HCT116 (cell line): ENCODE data around the gene ZNF474. TPM values are rescaled to one million over a fixed set of nuclear protein-coding genes. Genes with fewer than 3 reads are reported as not detected.

Source experiments
- ATAC-seq: fragments of 200-7000 bp; cut with Tn5 transposase; 2 replicates; pipeline ENCODE4 v1.9.1; 2020; ENCODE audit warnings: mild to moderate bottlenecking, moderate library complexity
- BruUV-seq: library from RNA; stranded (reverse); fragments of 400-500 nt; replicated peaks from 2 replicates; lab custom pipeline; 2021; lab: Mats Ljungman, UMichigan
- CTCF ChIA-PET: fragments of 300-600 bp; sonication (Branson Sonifier 250); formaldehyde crosslinking; loops from one replicate; lab custom pipeline; 2021; ENCODE audit warnings: antibody characterized with exemption; lab: Charles Lee
- POLR2A ChIA-PET: fragments of 300-600, 350-600 bp; sonication (Branson Sonifier 250); formaldehyde crosslinking; loops from one replicate; lab custom pipeline; 2021; ENCODE audit warnings: antibody characterized with exemption; lab: Charles Lee
- RAD21 ChIA-PET, 2 experiments: fragments of 300-600 bp; sonication (Branson Sonifier 250); formaldehyde crosslinking; loops; one replicate each; lab custom pipeline; 2023; ENCODE audit warnings: low total read pairs in 2 of 2; ENCODE audit not compliant: uncharacterized antibody in 2 of 2, unreplicated experiment in 2 of 2, low non-redundant PET in 1 of 2; lab: Charles Lee
- DNase-seq: peaks from one replicate; pipeline ENCODE4 v3.0.0-alpha.2; 2010; ENCODE audit warnings: low read depth, low spot score
- H2AFZ ChIP-seq: fragments of 200-600 bp; shearing (Covaris generic), sonication (generic); 2 replicates; pipeline ENCODE4 v1.6.1; 2017; ENCODE audit warnings: low read depth, mixed run types, mixed read lengths, antibody characterized with exemption, low read length; ENCODE audit not compliant: poor library complexity, severe bottlenecking
- H3K27ac ChIP-seq: 2 replicates; pipeline ENCODE4 v1.5.1; 2012; ENCODE audit warnings: low read depth, low read length
- H3K27me3 ChIP-seq: fragments of 200-600 bp; sonication (generic); 2 replicates; pipeline ENCODE4 v1.6.1; 2016; ENCODE audit warnings: mixed run types, low read length, mixed read lengths; ENCODE audit not compliant: insufficient read depth
- H3K36me3 ChIP-seq, 2 experiments: fragments of 200-500 bp in 1 of 2; fragments of 200-600 bp in 1 of 2; sonication (Bioruptor generic) in 1 of 2; sonication (generic) in 1 of 2; 2 replicates each; pipeline versions ENCODE4 v1.5.1 to v1.6.1; 2014 to 2016; ENCODE audit warnings: low read length in 2 of 2, inconsistent platforms in 1 of 2, mixed read lengths in 1 of 2, mixed run types in 1 of 2; ENCODE audit not compliant: insufficient read depth in 2 of 2, control insufficient read depth in 1 of 2
- H3K4me1 ChIP-seq, 2 experiments: fragments of 200-600 bp in 1 of 2; sonication (generic) in 1 of 2; 2 replicates each; pipeline versions ENCODE4 v1.5.1 to v1.6.1; 2012 to 2017; ENCODE audit warnings: low read length in 2 of 2, inconsistent platforms in 1 of 2, mild to moderate bottlenecking in 1 of 2, mixed read lengths in 1 of 2, mixed run types in 1 of 2, moderate library complexity in 1 of 2; ENCODE audit not compliant: insufficient read depth in 2 of 2, control insufficient read depth in 1 of 2
- H3K4me2 ChIP-seq: fragments of 200-600 bp; sonication (generic); 2 replicates; pipeline ENCODE4 v1.6.1; 2017; ENCODE audit warnings: mixed run types, low read length, mixed read lengths
- H3K4me3 ChIP-seq, 2 experiments: fragments of 200-600 bp in 1 of 2; sonication (generic) in 1 of 2; replicated peaks in 1 of 2; 2 replicates each; pipeline ENCODE4 v1.5.1; 2011 to 2016; ENCODE audit warnings: low read length in 2 of 2, control low read depth in 1 of 2, low read depth in 1 of 2, mild to moderate bottlenecking in 1 of 2, mixed read lengths in 1 of 2, mixed run types in 1 of 2
- H3K79me2 ChIP-seq: fragments of 200-600 bp; sonication (generic); 2 replicates; pipeline ENCODE4 v1.6.1; 2017; ENCODE audit warnings: mild to moderate bottlenecking, mixed run types, low read length, moderate library complexity, mixed read lengths; ENCODE audit not compliant: insufficient read depth
- H3K9ac ChIP-seq: fragments of 200-600 bp; sonication (generic); 2 replicates; pipeline ENCODE4 v1.6.1; 2016; ENCODE audit warnings: low read length, mixed read lengths
- H3K9me2 ChIP-seq: fragments of 200-600 bp; sonication (generic), shearing (Covaris generic); 2 replicates; pipeline ENCODE4 v1.6.1; 2017; ENCODE audit warnings: mixed run types, mild to moderate bottlenecking, moderate library complexity; ENCODE audit not compliant: insufficient read depth
- H3K9me3 ChIP-seq, 2 experiments: fragments of 200-500 bp in 1 of 2; fragments of 200-600 bp in 1 of 2; sonication (Bioruptor generic) in 1 of 2; sonication (generic) in 1 of 2; 2 replicates each; pipeline ENCODE4 v1.6.1; 2014 to 2017; ENCODE audit warnings: low read length in 2 of 2, mixed read lengths in 2 of 2, inconsistent platforms in 1 of 2, low read depth in 1 of 2, mild to moderate bottlenecking in 1 of 2, mixed run types in 1 of 2, moderate library complexity in 1 of 2; ENCODE audit not compliant: control insufficient read depth in 1 of 2, insufficient read depth in 1 of 2
- H4K20me1 ChIP-seq: fragments of 200-600 bp; sonication (generic), shearing (Covaris generic); 2 replicates; pipeline ENCODE4 v1.6.1; 2017; ENCODE audit warnings: mixed run types, mild to moderate bottlenecking, moderate library complexity; ENCODE audit not compliant: insufficient read depth
- ATF3 ChIP-seq: IDR thresholded peaks from 2 replicates; pipeline ENCODE4 v1.6.1; 2012
- EGR1 ChIP-seq: IDR thresholded peaks from 2 replicates; pipeline ENCODE4 v1.6.1; 2012; ENCODE audit warnings: low read depth
- ELF1 ChIP-seq: IDR thresholded peaks from 2 replicates; pipeline ENCODE4 v1.6.1; 2012; ENCODE audit warnings: low read depth, borderline replicate concordance
- EZH2phosphoT487 ChIP-seq: fragments of 200-600 bp; IDR thresholded peaks from 2 replicates; pipeline ENCODE4 v1.6.1; 2018; ENCODE audit warnings: antibody characterized with exemption, borderline replicate concordance
- JUND ChIP-seq: IDR thresholded peaks from 2 replicates; pipeline ENCODE4 v1.6.1; 2012
- POLR2A ChIP-seq: IDR thresholded peaks from 2 replicates; pipeline ENCODE4 v1.7.0; 2011; ENCODE audit warnings: borderline replicate concordance; ENCODE audit not compliant: insufficient read depth, insufficient read length; ENCODE audit errors: extremely low read depth
- POLR2AphosphoS5 ChIP-seq: IDR thresholded peaks from 2 replicates; pipeline ENCODE4 v1.6.1; 2011; ENCODE audit warnings: mild to moderate bottlenecking, low read depth, low read length, moderate library complexity
- SIN3A ChIP-seq: IDR thresholded peaks from 2 replicates; pipeline ENCODE4 v1.6.1; 2012; ENCODE audit warnings: low read depth
- SP1 ChIP-seq: IDR thresholded peaks from 2 replicates; pipeline ENCODE4 v1.6.1; 2012; ENCODE audit warnings: low read depth
- SRF ChIP-seq: IDR thresholded peaks from 2 replicates; pipeline ENCODE4 v1.6.1; 2012; ENCODE audit warnings: low read depth
- YY1 ChIP-seq: IDR thresholded peaks from 2 replicates; pipeline ENCODE4 v1.6.1; 2011; ENCODE audit warnings: low read length, low read depth, moderate library complexity, mild to moderate bottlenecking; ENCODE audit not compliant: insufficient replicate concordance; ENCODE audit errors: extremely low read depth
- intact Hi-C: fragments of 100-400 bp; cut with micrococcal nuclease; formaldehyde crosslinking; loops from 2 replicates; pipeline ENCODE4 v1.10.0; 2022
- total RNA-seq: library from RNA; stranded (reverse); gene quantifications from one replicate; pipeline ENCODE4 v1.2.1, GENCODE V29; 2021; ENCODE audit not compliant: unreplicated experiment
- TF ChIP-seq, protein P1 (sequence below): IDR thresholded peaks from 2 replicates; pipeline ENCODE4 v1.6.1; 2012
- TF ChIP-seq, protein P2 (sequence below), 3 experiments: fragments of 200-600 bp in 1 of 3; sonication (generic) in 1 of 3; IDR thresholded peaks in 2 of 3; conservative IDR thresholded peaks in 1 of 3; 2 replicates each; pipeline ENCODE4 v1.5.1; 2012 to 2017; ENCODE audit warnings: low read depth in 2 of 3, low read length in 2 of 3, antibody characterized with exemption in 1 of 3, borderline replicate concordance in 1 of 3, control low read depth in 1 of 3, mild to moderate bottlenecking in 1 of 3, mixed read lengths in 1 of 3, mixed run types in 1 of 3, moderate library complexity in 1 of 3; ENCODE audit not compliant: insufficient read depth in 1 of 3
- TF ChIP-seq, protein P3 (sequence below): IDR thresholded peaks from 2 replicates; pipeline ENCODE4 v1.6.1; 2011; ENCODE audit warnings: mild to moderate bottlenecking, low read length, moderate library complexity; ENCODE audit not compliant: insufficient replicate concordance; ENCODE audit errors: extremely low read depth

Gene ZNF474
- total RNA-seq, 1 experiment from 2014 or later = 0.37 TPM

DNA sequence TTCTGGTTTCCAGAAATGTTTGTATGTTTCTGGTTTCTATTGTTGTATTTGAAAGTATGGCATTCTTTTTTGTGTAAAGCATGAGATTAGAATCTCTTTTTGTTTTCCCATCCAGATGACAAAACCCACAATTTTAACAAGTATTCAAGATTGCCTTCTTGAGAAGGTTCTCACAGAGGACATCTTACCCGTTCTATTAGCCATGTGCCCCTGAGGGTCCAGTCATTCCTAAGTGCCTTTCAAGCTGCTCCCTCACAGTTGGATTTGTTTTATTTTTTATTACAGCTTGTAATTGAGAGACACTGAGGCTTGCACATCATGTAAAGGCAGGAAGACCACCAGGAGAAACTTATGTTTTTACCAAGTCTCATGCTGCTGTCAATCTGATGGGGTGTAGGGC, 32.0 kb upstream of the ZNF474 start:
- H3K9me2 ChIP-seq = no peaks in the 10 kb centered on the region
- no peak overlapping the region for H3K9ac ChIP-seq
- H3K27ac ChIP-seq = no peak overlapping the region
- TF ChIP-seq, protein P1, sequence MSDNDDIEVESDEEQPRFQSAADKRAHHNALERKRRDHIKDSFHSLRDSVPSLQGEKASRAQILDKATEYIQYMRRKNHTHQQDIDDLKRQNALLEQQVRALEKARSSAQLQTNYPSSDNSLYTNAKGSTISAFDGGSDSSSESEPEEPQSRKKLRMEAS = no peak
- TF ChIP-seq EGR1 (no peak), ATF3 (no peak), SIN3A (no peak), JUND (no peak), YY1 (no peak), POLR2A (no peak), EZH2phosphoT487 (no peak), SRF (no peak), POLR2AphosphoS5 (no peak), SP1 (no peak), ELF1 (no peak)
- TF ChIP-seq, protein P2, sequence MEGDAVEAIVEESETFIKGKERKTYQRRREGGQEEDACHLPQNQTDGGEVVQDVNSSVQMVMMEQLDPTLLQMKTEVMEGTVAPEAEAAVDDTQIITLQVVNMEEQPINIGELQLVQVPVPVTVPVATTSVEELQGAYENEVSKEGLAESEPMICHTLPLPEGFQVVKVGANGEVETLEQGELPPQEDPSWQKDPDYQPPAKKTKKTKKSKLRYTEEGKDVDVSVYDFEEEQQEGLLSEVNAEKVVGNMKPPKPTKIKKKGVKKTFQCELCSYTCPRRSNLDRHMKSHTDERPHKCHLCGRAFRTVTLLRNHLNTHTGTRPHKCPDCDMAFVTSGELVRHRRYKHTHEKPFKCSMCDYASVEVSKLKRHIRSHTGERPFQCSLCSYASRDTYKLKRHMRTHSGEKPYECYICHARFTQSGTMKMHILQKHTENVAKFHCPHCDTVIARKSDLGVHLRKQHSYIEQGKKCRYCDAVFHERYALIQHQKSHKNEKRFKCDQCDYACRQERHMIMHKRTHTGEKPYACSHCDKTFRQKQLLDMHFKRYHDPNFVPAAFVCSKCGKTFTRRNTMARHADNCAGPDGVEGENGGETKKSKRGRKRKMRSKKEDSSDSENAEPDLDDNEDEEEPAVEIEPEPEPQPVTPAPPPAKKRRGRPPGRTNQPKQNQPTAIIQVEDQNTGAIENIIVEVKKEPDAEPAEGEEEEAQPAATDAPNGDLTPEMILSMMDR (IDR thresholded peaks at IDR 0.05 in 2 of 3, conservative IDR thresholded peaks at IDR 0.05 in 1 of 3; ENCODE audit: borderline replicate concordance in 1 of 3, insufficient read depth in 1 of 3, low read depth in 2 of 3, low read length in 2 of 3) = no peak
- TF ChIP-seq, protein P3, sequence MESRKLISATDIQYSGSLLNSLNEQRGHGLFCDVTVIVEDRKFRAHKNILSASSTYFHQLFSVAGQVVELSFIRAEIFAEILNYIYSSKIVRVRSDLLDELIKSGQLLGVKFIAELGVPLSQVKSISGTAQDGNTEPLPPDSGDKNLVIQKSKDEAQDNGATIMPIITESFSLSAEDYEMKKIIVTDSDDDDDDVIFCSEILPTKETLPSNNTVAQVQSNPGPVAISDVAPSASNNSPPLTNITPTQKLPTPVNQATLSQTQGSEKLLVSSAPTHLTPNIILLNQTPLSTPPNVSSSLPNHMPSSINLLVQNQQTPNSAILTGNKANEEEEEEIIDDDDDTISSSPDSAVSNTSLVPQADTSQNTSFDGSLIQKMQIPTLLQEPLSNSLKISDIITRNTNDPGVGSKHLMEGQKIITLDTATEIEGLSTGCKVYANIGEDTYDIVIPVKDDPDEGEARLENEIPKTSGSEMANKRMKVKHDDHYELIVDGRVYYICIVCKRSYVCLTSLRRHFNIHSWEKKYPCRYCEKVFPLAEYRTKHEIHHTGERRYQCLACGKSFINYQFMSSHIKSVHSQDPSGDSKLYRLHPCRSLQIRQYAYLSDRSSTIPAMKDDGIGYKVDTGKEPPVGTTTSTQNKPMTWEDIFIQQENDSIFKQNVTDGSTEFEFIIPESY = no peak
- no peak overlapping the region for H3K4me2 ChIP-seq
- no peaks in the 10 kb centered on the region for H4K20me1 ChIP-seq
- H3K36me3 ChIP-seq = no peaks in the 10 kb centered on the region
- ChIA-PET CTCF (interaction anchor here (0.6 to 1.0 kb wide), 2 partner anchors 10 to 59 kb away, joined by 3 read pairs; no protein-coding TSS in a partner anchor), POLR2A (no interaction called here), RAD21 (no interaction called here)
- H2AFZ ChIP-seq = no peak overlapping the region
- no TSS peak for BruUV-seq
- no peaks in the 10 kb centered on the region for H3K27me3 ChIP-seq
- H3K9me3 ChIP-seq = no peaks in the 10 kb centered on the region
- DNase-seq (no peak), ATAC-seq (no peak)
- peaks cover 10 to 13% of the 10 kb centered on the region in 2 experiments; a peak in 3 of 4 replicates for H3K4me1 ChIP-seq
- intact Hi-C loops = no loop called here
- H3K4me3 ChIP-seq = no peak overlapping the region
- H3K79me2 ChIP-seq = no peaks in the 10 kb centered on the region
